Natural killer cell (primary cell): ENCODE results near the gene NDE1. TPM values are rescaled to one million over a fixed set of nuclear protein-coding genes. Genes with fewer than 3 reads are reported as not detected.

ENCODE experiments used
- ATAC-seq, 3 donors: fragments of 150-1000 bp in 2 of 3; fragments of 200-7000 bp in 1 of 3; cut with Tn5 transposase; 1 replicate in 1 of 3; 2 replicates in 2 of 3; pipeline ENCODE4 v1.10.0; 2021; ENCODE audit warnings: mild to moderate bottlenecking in 2 of 3, moderate library complexity in 2 of 3
- DNase-seq, 2 donors: peaks; one replicate each; pipeline versions ENCODE4 v3.0.0 to v3.0.0-alpha.2; 2013 to 2021; ENCODE audit warnings: mixed read lengths in 1 of 2
- H3K27ac ChIP-seq: one replicate; pipeline ENCODE4 v1.5.1; 2013; ENCODE audit warnings: mild to moderate bottlenecking, low read length
- H3K27me3 ChIP-seq: one replicate; pipeline ENCODE4 v1.6.1; 2013; ENCODE audit warnings: low read length; ENCODE audit not compliant: control insufficient read depth, insufficient read depth
- H3K36me3 ChIP-seq: one replicate; pipeline ENCODE4 v1.6.1; 2013; ENCODE audit warnings: low read length; ENCODE audit not compliant: control insufficient read depth, insufficient read depth
- H3K4me1 ChIP-seq: one replicate; pipeline ENCODE4 v1.6.1; 2013; ENCODE audit warnings: low read length; ENCODE audit not compliant: control insufficient read depth, insufficient read depth
- H3K4me3 ChIP-seq: one replicate; pipeline ENCODE4 v1.5.1; 2013; ENCODE audit warnings: low read length
- H3K9me3 ChIP-seq: one replicate; pipeline ENCODE4 v1.6.1; 2013; ENCODE audit warnings: low read length; ENCODE audit not compliant: control insufficient read depth, insufficient read depth
- H3K27ac Mint-ChIP-seq, 2 donors: one replicate each; pipeline ENCODE4 v1.8.0; 2022; ENCODE audit warnings: mild to moderate bottlenecking in 2 of 2, mixed read lengths in 2 of 2, moderate library complexity in 1 of 2
- H3K27me3 Mint-ChIP-seq, 2 donors: one replicate each; pipeline ENCODE4 v1.8.0; 2022; ENCODE audit warnings: low read depth in 2 of 2, mixed read lengths in 2 of 2
- H3K36me3 Mint-ChIP-seq: one replicate; pipeline ENCODE4 v1.8.0; 2022; ENCODE audit warnings: mixed read lengths
- H3K4me1 Mint-ChIP-seq, 2 donors: one replicate each; pipeline ENCODE4 v1.8.0; 2022; ENCODE audit warnings: mixed read lengths in 2 of 2
- H3K4me3 Mint-ChIP-seq: one replicate; pipeline ENCODE4 v1.8.0; 2022; ENCODE audit warnings: mild to moderate bottlenecking, moderate library complexity, mixed read lengths
- H3K9me3 Mint-ChIP-seq, 2 donors: one replicate each; pipeline ENCODE4 v1.8.0; 2022; ENCODE audit warnings: mixed read lengths in 2 of 2
- CTCF ChIP-seq: fragments of 200-600 bp; IDR thresholded peaks from one replicate; pipeline ENCODE4 v1.8.0; 2022; ENCODE audit warnings: antibody characterized with exemption
- WGBS: methylation state at CpG from one replicate; pipeline ENCODE4 v1.1.7; 2013; ENCODE audit warnings: missing lambda C conversion rate; ENCODE audit not compliant: insufficient coverage; 5-methylcytosine and 5-hydroxymethylcytosine counted together
- intact Hi-C: fragments of 100-400 bp; cut with micrococcal nuclease; formaldehyde crosslinking; loops from one replicate; pipeline ENCODE4 v1.14.2; 2022
- total RNA-seq, 4 donors: library from RNA; stranded (reverse); fragments of 120-200 nt in 1 of 4; gene quantifications; one replicate each; pipeline versions ENCODE4 v1.2.3 to v1.2.4, GENCODE V29; 2013 to 2022

Gene NDE1
- total RNA-seq, 3 donors from 2014 or later (not counting 1 experiment from before 2014, with no cell fraction given) = 104 to 118 (median 114) TPM

- ATAC-seq = no peak
- peaks cover 0 to 16% of the 10 kb centered on the region in 2 donors for H3K27me3 Mint-ChIP-seq
- TF ChIP-seq CTCF = no peak
Measured at GRCh38 chr16:15757630-15758251, 107.7 kb downstream of the NDE1 start.

GRCh38 chr16:15759070-15759469, 109.0 kb downstream of the NDE1 start:
- no peaks in the 10 kb centered on the region for H3K9me3 Mint-ChIP-seq
- Histone ChIP-seq H3K4me1 (no peaks in the 10 kb centered on the region), H3K27me3 (peaks cover 2% of the 10 kb centered on the region), H3K9me3 (no peaks in the 10 kb centered on the region), H3K27ac (no peak overlapping the region), H3K4me3 (no peak overlapping the region), H3K36me3 (no peaks in the 10 kb centered on the region)
- H3K4me1 Mint-ChIP-seq = no peaks in the 10 kb centered on the region
- ATAC-seq = no peak
- intact Hi-C loops = no loop called here
- DNase-seq = no peak
- WGBS = 91% methylated on average over 4 of the region's 4 CpGs
- no peak for TF ChIP-seq CTCF
- H3K27ac Mint-ChIP-seq = no peak overlapping the region
- no peaks in the 10 kb centered on the region for H3K36me3 Mint-ChIP-seq
- H3K27me3 Mint-ChIP-seq = peaks cover 0 to 16% of the 10 kb centered on the region in 2 donors
- no peak overlapping the region for H3K4me3 Mint-ChIP-seq

More at GRCh38 chr16:15757630-15758251, 107.7 kb downstream of the NDE1 start:
- no peaks in the 10 kb centered on the region for H3K9me3 Mint-ChIP-seq
- no peak overlapping the region for H3K4me3 Mint-ChIP-seq
- H3K27ac Mint-ChIP-seq = no peak overlapping the region
- peak in 1 of 2 donors; percentile 7 for DNase-seq
- intact Hi-C loops = no loop called here
- Histone ChIP-seq H3K4me3 (no peak overlapping the region), H3K27me3 (peaks cover 2% of the 10 kb centered on the region), H3K36me3 (no peaks in the 10 kb centered on the region), H3K9me3 (no peaks in the 10 kb centered on the region), H3K27ac (no peak overlapping the region), H3K4me1 (no peaks in the 10 kb centered on the region)
- no peaks in the 10 kb centered on the region for H3K36me3 Mint-ChIP-seq
- 87% methylated on average over 23 of the region's 23 CpGs for WGBS
- H3K4me1 Mint-ChIP-seq = no peaks in the 10 kb centered on the region

GRCh38 chr16:15760129-15760528, 110.1 kb downstream of the NDE1 start:
- H3K9me3 ChIP-seq = no peaks in the 10 kb centered on the region
- Mint-ChIP-seq H3K36me3 (no peaks in the 10 kb centered on the region), H3K4me1 (no peaks in the 10 kb centered on the region), H3K4me3 (no peak overlapping the region), H3K9me3 (no peaks in the 10 kb centered on the region), H3K27ac (no peak overlapping the region), H3K27me3 (peaks cover 0 to 18% of the 10 kb centered on the region in 2 donors)
- no peak overlapping the region for H3K4me3 ChIP-seq
- no peak for ATAC-seq
- no peak overlapping the region for H3K27ac ChIP-seq
- intact Hi-C loops = no loop called here
- peaks cover 2% of the 10 kb centered on the region for H3K27me3 ChIP-seq
- DNase-seq = no peak
- no peaks in the 10 kb centered on the region for H3K4me1 ChIP-seq
- no peak for TF ChIP-seq CTCF
- H3K36me3 ChIP-seq = no peaks in the 10 kb centered on the region
- WGBS = 80% methylated on average over 1 of the region's 1 CpG

GRCh38 chr16:15764112-15764511, 114.1 kb downstream of the NDE1 start:
- intact Hi-C loops = no loop called here
- H3K27me3 Mint-ChIP-seq = peaks cover 0 to 11% of the 10 kb centered on the region in 2 donors
- WGBS = 75% methylated on average over 1 of the region's 2 CpGs

More at GRCh38 chr16:15764112-15764511, 114.1 kb downstream of the NDE1 start:
- no peaks in the 10 kb centered on the region for H3K36me3 Mint-ChIP-seq
- Histone ChIP-seq H3K4me1 (no peaks in the 10 kb centered on the region), H3K9me3 (no peaks in the 10 kb centered on the region), H3K27ac (no peak overlapping the region), H3K27me3 (no peaks in the 10 kb centered on the region), H3K4me3 (no peak overlapping the region), H3K36me3 (no peaks in the 10 kb centered on the region)
- no peak overlapping the region for H3K27ac Mint-ChIP-seq
- DNase-seq = no peak
- TF ChIP-seq CTCF = no peak
- no peak for ATAC-seq
- H3K4me3 Mint-ChIP-seq = no peak overlapping the region
- no peaks in the 10 kb centered on the region for H3K9me3 Mint-ChIP-seq
- H3K4me1 Mint-ChIP-seq = peaks cover 0 to 4% of the 10 kb centered on the region in 2 donors
